DMS114 treated with DMSO at 0.1 percent for 48 hours (cell line): Measurements from ENCODE around the gene ERI3.

Source experiments
- DNase-seq: peaks from one replicate; lab custom pipeline; 2025; ENCODE audit not compliant: unreplicated experiment; lab: John Stamatoyannopoulos, UW

ERI3 gene

DNA sequence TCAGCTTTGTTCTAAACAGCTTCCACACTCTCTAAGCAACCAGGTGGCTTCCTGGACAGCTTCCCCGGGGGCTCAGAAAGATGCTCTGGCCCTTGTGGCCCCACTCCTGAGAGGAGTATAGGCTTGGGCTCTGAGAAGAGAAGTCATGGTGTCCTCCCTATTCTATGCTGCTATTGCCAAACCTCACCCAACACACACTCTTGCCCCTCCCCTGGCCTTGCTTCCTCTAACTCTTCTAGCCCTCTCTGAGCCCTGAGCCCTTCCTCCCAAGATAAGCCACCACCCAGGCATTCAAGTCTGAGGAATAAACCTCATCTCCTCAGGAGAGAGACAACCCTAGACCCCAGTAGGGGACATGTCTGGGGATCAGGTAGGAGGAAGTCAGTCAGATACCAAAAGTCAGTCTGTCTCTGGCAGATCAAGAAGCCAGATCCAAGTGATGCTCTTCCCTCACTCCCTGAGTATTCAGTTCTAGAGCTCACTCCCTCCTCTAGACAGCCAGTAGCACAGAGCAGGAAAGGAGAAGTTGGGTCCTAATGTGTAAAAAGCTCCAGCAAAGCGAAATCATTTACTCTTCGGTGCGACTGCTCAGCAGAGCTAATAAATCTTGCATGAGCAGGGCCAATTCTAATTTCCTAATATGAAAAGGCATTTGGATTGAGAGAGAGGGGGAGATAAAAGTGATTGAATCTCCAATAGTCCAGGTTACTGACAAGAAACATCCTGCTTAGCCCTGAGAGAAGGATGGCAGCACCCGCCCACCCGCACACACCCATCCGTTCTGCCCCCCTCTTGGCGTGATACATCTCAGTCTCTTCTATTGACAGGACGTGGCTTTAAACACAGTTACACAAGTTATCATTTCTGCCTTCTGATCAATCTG, 91.2 kb downstream of the ERI3 start:
- no peak for DNase-seq

DNA sequence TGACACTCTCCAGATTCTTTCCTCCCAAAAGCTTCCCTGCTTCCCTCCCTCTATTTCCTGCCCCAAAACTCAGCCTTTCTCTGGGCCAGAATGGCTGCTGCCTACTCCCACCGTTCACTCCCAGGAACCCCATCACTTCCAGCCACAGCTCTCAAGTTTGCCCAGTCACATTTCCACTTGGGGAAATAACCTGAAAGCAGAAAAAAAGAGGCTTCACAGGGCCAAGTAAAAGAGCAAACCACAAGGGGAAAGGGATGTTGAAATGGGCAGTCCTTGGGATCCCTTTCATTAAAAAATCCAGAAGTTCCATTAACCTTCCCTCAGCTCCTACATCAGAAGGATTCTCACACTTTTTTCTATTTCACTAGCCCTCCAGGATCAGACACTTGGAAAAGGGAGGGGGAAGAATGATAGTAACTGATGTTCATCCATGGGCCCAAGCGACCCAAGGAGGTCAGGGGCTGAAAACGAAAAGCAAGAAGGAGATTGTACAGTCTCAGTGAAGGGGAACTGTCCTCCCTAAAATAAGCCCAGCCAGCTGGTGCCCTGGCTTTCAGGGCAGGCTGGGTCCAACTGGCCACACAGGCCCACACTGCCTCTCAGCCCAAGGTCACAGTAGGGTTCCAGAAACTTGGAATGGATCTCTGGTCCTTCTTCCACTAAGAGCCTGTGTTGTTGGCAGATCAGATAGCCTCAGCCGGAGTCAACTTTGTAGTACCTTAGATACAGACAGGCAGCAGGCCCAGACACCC, 92.1 kb downstream of the ERI3 start:
- DNase-seq, result no peak

DNA sequence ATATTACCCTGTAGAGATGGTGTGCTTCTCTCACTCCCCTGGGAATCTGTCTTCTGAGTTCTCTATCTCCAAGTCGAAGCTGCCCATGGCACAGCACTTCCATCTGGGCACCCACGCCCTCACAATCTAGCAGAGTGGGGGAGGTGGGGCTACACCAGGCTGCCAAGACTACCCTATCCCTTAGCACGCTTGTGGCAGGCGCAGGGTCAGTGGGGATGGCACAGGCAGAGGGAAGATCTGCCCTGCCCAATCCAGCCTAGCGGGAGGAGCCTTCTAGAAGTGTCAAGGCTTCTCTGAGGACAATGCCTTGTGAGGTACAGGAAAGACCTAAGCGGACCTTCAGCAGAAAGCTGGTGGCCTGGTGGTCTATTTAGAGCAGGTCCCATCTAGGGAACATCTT, 92.6 kb downstream of the ERI3 start:
- DNase-seq, result no peak

DNA sequence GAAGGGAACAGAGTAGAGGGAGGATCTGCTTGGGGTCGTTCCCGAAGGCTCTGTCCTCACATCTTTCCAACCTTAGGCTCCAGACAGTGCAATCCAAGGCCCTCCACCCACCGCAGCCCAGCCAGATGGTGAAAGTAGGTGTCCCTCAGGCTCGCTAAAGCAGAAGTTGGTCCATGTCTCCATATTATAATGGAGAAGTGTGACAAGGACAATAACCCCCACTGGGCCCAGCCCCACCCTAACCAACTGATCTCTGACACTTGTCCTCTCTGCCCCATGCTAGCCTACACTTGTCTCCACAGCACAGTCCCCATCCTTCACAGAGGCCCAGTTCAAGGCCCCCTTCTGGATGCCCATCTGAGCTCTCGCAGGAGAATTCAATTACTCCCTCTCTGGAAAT, 93.1 kb downstream of the ERI3 start:
- DNase-seq, result no peak

DNA sequence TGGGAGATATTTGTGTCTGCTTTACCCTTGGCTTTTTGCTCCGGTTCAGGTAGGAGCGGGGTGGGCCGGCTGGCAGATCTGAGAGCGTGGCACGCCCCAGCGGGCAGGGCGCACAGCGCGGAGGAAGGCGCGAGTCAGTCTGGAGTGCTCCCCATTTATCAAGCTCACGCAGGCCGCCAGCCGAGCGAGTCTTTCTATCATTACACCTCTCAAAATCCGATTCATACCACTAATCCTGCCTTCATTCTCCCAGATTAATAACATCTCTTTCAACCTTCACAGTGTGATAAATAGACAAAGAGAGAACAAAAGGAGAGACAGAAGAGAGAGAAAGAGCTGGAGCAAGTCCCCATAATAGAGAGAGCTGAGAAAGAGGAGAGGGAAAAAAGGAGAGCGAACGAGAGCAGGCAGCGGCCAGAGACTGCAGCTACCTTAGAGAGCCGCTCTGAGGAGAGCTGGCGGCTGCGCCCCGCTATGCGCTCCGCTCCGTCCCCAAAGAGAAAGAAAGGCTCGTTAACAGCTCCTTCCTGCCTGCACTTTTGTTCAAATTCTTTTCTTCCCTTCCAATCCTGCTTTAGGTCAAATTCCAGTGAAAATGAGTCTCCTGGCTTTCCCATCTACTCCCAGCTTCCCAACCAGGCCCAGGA, 93.8 kb downstream of the ERI3 start:
- no peak for DNase-seq

DNA sequence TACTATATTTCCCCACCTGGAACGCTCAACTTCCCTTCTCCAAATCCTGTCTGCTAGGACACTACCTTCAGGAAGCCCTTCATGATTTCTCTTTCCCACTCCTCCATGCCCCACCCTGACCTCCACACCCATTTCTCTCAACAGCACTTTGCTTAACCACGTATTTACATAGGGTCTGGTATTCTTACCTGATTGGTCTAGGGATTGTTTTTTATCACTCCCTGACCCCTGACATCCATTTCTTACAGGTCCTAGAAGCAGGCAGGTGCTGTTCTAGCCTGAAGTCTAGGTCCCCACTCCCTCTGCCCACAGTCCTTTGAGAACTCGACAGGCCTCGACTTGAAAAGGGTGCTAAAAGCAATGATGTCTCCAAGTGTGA, 94.3 kb downstream of the ERI3 start:
- DNase-seq, result no peak

DNA sequence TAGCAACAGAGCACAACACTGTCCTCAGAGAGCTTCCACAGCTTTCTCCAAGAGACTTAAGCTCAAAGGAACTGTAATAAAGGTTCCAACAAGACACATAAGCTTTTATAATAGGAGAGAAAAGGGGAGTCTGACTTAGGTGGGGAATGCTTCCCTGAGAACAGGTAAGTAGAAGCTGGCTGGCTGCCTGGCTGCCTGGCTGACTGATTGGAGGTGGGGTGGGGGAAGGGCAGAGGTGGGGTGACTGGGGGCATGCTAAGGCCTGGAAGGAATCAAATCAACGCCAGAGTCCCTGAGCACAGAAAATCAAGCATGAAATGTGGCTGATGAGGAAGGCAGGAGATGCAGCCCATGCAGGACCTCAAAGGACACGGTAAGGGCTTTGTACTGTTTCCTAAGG, 96.0 kb downstream of the ERI3 start:
- no peak for DNase-seq

DNA sequence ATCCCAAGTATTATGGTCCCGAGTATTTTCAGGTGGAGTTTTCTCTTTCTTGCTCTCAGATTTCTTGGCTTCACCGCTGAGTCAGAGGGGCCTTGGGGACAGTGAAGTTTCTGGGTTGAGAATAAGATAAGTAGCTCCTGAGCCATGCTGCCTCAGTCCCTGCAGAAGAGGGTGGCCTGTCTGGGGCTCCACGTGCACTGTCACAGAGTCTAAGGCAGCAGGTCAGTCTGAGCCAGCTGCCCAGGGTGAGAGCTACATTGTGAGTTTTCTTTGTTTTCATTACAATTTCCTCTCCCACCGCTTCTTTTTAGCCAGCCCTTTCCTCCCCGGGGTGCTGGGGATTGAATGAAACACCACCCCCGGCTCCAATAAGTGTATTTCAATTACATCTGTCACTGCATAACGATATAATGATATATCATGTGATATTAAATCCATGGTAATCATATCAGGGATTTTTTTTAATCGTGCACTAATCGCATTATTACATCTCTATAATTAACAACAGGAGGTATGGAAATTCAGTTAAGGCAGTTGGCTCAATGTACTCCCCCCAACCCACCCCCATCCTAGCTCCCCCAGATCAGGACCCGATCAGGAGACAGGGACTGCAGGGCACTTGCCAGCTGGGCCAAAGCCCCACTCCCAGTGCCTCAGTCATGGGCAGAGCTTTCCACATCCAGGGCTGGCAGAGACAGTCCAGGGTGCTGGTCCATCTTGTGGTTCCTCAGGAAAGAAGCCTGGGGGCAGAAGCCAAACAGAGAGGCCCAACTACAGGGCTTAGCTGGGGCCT, 98.1 kb downstream of the ERI3 start:
- DNase-seq, result no peak

DNA sequence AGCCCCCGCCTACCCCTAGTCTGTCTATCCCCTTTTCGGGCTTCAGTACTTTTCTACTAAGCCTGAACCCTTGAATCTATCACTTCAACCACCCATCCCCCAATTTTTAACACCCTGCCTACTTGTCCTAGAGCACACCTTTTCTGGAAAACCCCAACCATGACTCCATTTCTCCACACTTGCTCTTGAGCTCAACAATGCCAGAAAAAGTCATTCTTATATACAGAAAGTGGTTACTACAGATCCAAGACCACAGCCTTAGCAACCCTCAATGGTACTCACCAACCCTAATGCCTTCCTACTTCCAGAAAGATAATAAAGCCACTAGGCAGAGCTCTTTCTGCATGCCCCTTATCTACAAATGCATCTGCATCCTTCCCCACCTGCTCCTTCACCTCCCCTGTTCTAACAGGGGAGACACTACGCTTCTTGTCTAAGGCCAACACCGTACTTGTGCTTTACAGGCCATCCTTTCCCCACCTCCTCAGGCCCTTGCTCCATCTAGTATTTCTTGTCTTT, 100.6 kb downstream of the ERI3 start:
- DNase-seq, result no peak

DNA sequence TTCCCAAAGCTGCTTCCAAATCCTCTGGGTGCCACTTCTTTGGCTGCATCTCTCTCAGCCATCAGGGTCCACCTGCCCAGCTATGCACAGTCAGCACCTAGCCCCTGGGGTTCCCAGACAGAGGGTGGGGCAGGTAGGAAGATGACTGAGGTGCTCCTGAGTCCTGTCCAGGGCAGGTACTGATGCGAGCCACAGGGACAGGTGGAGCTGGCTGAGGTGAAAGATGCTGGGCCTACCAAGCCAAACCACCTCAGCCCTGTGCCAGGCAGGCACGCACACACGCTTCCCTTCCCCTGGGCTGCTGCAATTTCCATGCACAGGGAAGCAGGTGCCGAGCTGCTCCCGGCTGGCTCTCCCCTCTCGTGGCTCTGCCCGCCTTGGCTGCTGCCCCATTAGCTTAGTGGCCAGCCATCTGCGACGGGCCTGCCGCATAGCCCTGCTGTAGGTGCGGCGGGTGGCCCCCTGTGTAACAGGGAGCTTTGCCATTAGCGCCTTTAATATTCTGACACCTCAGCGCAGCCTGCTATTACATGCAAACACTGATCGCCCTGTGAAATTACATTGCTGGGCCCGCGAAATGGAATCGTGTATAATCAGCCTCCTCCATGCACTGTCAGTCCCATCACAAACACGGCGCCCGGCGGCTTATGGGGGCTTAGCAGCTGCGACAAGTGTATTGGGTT, 102.9 kb downstream of the ERI3 start:
- DNase-seq, result no peak

DNA sequence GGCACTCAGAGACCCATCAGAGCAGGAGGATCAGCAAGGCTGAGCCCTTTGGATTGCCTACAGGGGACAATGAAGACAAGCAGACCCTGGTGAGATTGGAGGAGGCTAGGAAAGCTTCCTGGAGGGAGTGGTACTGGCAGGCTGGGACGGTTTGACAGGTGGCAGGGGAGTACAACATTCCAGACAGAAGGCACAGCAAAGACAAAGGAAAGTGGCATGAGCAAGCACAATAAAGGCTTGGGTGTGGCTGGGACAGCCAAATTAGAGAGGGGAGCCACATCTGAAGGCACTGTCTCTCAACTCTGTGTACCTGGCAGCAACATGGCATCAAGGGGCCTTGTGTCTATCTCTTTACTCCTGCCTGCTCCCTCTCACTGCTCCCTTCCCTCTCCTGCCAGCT, 103.6 kb downstream of the ERI3 start:
- no peak for DNase-seq

DNA sequence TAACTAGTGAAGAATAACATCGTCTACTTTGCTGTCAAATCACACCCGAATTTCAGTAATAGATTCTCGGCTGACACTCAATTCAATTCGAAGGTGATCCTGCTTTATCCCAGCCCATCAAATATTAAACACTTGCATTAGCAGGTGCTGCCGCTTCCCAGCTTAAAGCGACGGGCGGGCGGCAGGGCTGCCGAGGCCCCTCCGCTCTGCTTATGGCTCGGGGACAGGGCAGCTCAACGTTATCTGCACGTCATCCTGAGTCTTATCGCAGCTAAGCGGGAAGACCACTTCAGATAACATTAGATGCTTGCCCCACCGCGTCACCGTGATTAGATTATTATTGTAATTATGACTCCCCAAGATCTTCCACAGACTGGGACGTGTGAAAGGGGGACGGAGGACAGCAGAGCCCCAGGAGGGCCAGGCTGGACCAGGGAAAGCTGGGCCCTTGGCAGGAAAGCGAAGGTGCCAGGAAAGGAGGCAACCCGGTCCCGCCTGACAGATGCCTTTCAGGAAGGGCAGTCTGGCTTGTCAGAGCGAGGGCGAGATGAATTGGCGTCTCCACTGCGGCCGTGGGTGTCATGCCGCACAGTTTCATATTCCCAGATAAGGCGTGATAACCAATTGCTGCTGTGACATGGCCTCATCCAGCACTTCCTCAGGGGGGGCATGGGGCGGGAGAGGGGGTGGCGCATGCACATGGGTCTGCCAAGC, 104.8 kb downstream of the ERI3 start:
- DNase-seq, result no peak

DNA sequence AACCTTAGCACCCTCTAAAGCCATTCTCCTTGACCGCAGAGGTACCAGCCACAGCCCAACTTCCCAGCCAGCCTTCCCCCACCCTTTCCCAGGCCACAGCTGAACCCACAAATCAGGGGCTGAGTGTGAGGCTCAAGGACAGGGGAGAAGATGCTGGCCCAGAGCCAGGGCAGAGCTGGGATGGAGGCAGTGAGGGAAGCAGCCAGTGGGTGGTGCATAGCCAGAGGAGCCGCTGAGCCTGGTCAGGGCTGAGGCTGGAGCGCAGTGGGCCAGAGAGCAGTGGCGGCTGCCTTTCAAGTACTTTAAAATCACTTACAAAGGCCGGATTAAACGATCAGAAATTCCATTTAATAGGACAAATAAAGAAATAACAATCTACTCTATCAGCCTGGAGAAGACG, 105.5 kb downstream of the ERI3 start:
- DNase-seq, result no peak

DNA sequence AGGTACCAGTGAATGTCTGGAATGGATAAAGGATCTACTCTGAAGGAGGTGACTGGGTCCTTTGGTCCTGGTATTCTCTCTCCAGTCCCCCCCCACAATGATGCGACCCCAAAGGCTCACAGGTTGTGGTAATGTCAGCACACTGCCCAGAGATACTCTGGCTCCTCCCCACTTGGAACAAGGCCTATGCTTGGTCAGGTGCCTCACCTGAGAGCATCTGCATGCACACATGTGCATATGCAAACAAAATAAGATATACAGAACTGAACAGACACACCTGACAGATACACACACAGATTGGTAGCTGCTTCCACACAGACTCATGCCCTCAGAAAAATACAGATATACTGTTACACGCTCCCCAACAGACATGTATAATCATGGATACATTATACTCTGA, 108.3 kb downstream of the ERI3 start:
- no peak for DNase-seq

DNA sequence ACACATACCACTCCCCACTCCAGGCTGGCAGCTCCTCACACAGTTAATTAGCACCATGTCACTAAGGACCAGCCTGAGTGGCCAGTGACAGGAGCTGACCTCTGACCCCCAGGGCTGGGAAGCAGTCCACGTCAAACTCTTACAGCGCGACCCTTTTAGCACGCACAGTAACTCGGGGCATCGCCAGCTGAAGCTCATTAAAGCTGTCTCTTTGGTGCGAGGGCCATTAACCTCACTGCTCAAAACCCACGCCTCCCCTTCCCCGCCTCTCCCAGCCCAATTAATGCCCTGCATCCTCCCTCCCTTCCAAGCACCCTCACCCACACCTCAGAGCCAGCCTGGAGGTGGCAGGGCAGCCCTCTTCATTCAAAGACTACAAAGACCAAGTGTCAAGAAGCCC, 110.1 kb downstream of the ERI3 start:
- DNase-seq, result no peak

DNA sequence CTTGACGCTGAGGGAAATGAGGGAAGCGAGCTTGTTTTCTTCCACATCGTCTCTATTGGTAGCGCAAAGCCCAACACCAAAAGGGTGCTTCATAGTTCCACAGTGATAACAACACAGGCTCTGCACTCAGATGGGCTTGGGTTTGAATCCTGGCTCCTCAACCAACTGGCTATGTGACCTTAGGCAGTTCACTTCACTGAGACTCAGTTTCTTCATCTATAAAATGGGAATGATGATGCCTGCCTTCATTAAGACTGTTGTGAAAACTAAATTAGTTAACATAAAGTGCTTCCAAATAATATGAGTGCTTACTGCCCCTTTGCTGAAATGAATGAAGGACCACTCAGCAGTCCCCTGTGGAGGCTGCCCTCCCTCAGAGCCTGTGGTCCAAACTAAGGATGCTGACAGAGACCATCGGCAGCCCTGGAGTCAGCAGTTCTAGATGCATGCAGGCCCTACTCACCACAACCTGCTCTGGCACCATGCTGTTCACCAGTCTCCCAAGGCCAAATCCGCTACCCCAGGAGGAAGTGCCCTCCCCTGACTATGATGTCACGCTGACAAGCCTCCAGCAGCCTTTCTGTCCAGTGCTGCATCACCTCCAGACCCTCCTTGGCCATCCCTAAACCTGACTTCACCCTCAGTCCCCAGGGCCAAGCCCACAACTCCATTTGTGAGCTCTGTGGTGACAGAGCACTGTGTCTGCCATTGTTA, 111.1 kb downstream of the ERI3 start:
- no peak for DNase-seq

DNA sequence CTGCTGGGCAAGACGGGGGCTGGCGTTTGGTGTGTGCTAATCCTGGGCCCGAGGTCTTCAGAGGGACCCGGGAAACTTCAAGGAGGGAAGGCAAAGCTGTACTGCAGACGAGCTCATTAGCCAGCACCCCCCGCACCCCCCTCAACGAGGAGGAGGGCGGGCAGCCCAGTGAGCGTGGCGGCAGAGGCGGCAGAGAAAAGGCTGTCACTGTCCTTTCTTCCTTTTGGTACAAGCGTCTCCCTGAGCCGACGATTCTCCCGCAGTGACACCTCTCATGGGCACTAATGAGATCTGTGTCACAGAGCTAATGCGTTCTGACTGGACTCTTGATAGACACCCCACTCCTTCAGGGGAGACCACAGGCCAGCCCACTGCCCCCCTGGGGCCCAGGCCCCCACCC, 112.3 kb downstream of the ERI3 start:
- DNase-seq, result no peak

DNA sequence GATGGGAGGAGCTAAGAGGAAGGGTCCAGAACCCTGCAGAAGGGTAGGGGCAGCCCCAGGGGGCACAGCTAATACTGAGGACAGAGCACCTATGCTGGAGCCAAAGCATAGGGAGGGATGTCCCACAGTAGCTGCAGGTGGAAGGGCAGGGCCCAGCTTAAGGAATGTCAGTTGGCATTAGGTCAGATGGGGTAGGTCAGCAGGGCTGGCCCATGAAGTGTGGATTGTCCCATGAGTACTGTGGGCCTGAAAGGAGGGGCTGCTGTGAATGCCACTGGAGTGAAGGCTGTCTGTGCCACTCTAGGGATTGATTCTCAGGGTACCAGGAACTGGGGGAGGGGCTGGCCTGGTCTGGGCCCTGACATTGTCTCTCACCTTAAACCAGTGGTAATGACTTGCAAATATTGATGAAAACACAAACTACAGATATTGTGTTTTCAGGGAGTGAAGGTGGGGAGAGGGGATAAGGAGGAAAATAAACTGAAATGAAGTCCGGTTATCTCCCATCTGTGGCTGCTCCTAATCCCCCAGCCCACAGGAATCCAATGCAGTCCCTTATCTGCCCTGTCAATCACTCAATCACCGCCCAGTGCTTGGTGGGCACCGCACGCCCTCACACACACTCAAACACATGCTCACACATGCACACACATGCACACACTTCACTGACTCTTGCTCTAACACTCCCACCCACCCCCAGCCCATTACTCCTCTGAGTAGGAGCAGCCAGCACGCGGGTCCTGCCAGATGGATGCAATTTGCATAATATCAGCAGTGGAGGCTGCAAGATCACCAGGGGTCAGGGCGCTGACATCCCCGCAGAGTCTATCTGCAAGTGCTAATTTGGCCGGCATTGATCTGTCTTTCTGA, 114.0 kb downstream of the ERI3 start:
- no peak for DNase-seq
